Activated naive CD4-positive, alpha-beta T cell treated with anti-CD3 and anti-CD28 coated beads, Interleukin-2, amount 50 U/mL, for 72 hours (primary cell): ENCODE measurements around the gene KCNJ14. TPM values are rescaled to one million over a fixed set of nuclear protein-coding genes. Genes with fewer than 3 reads are reported as not detected.

Experiments used
- ATAC-seq, 2 donors: fragments of 150-1000 bp; cut with Tn5 transposase; 2 replicates each; pipeline ENCODE4 v1.10.0; 2021; ENCODE audit warnings: mild to moderate bottlenecking in 2 of 2, moderate library complexity in 2 of 2
- DNase-seq, 2 donors: peaks; one replicate each; pipeline ENCODE4 v3.0.0; 2021 to 2022; ENCODE audit warnings: low spot score in 2 of 2
- H3K27ac Mint-ChIP-seq, 2 donors: one replicate each; pipeline ENCODE4 v1.8.0; 2022; ENCODE audit warnings: mild to moderate bottlenecking in 2 of 2, mixed read lengths in 2 of 2
- H3K36me3 Mint-ChIP-seq, 2 donors: one replicate each; pipeline ENCODE4 v1.8.0; 2022; ENCODE audit warnings: mixed read lengths in 2 of 2
- H3K9me3 Mint-ChIP-seq, 2 donors: one replicate each; pipeline ENCODE4 v1.8.0; 2022; ENCODE audit warnings: mixed read lengths in 2 of 2
- total RNA-seq, 2 donors: library from RNA; stranded (reverse); gene quantifications; one replicate each; pipeline ENCODE4 v1.2.3, GENCODE V29; 2022

The KCNJ14 gene
- total RNA-seq, 2 donors from 2014 or later = 2.1 to 2.3 TPM

GRCh38 chr19:48506138-48506733 is 50.9 kb downstream of the KCNJ14 start:
- H3K27ac Mint-ChIP-seq = no peak overlapping the region
- DNase-seq (no peak), ATAC-seq (peak in 1 of 2 donors; percentile 19)
- no peaks in the 10 kb centered on the region for H3K36me3 Mint-ChIP-seq
- H3K9me3 Mint-ChIP-seq = no peaks in the 10 kb centered on the region

GRCh38 chr19:48507911-48508439 is 52.6 kb downstream of the KCNJ14 start:
- no peak for ATAC-seq
- H3K9me3 Mint-ChIP-seq = no peaks in the 10 kb centered on the region
- no peak for DNase-seq
- H3K27ac Mint-ChIP-seq = no peak overlapping the region
- no peaks in the 10 kb centered on the region for H3K36me3 Mint-ChIP-seq

GRCh38 chr19:48508729-48509411 is 53.5 kb downstream of the KCNJ14 start:
- Mint-ChIP-seq H3K9me3 (no peaks in the 10 kb centered on the region), H3K36me3 (no peaks in the 10 kb centered on the region), H3K27ac (no peak overlapping the region)
- DNase-seq = no peak
- ATAC-seq = no peak

- Mint-ChIP-seq H3K36me3 (no peaks in the 10 kb centered on the region), H3K27ac (no peak overlapping the region), H3K9me3 (no peaks in the 10 kb centered on the region)
- DNase-seq (no peak), ATAC-seq (no peak)
These were observed 54.3 kb downstream of the KCNJ14 start for GRCh38 chr19:48509467-48510194.

GRCh38 chr19:48510421-48511268 is 55.3 kb downstream of the KCNJ14 start:
- peak; percentile 66 to 75 for ATAC-seq
- peak overlapping the region in 1 of 2 donors; percentile 49 for H3K27ac Mint-ChIP-seq
- no peaks in the 10 kb centered on the region for H3K36me3 Mint-ChIP-seq
- peak; percentile 77 to 81 for DNase-seq
- H3K9me3 Mint-ChIP-seq = no peaks in the 10 kb centered on the region

- Mint-ChIP-seq H3K9me3 (no peaks in the 10 kb centered on the region), H3K27ac (peak overlapping the region in 1 of 2 donors; percentile 49), H3K36me3 (no peaks in the 10 kb centered on the region)
- ATAC-seq (peak; percentile 16 to 22), DNase-seq (peak; percentile 39 to 57)
These were observed 56.0 kb downstream of the KCNJ14 start for GRCh38 chr19:48511321-48511731.

- ATAC-seq (peak; percentile 38 to 66), DNase-seq (peak in 1 of 2 donors; percentile 68)
- no peaks in the 10 kb centered on the region for H3K36me3 Mint-ChIP-seq
- no peaks in the 10 kb centered on the region for H3K9me3 Mint-ChIP-seq
- peak within 1 kb of the TSS in 1 of 2 donors; percentile 49 for H3K27ac Mint-ChIP-seq
These were observed 56.6 kb downstream of the KCNJ14 start, which contains the start of gene LMTK3 for GRCh38 chr19:48511800-48512503. TSS of gene LMTK3 (minus strand) at chr19:48511835. CDS start at chr19:48511576, 259 bp downstream.

- ATAC-seq (no peak), DNase-seq (no peak)
- Mint-ChIP-seq H3K27ac (no peak overlapping the region), H3K36me3 (no peaks in the 10 kb centered on the region), H3K9me3 (no peaks in the 10 kb centered on the region)
These were observed 57.3 kb downstream of the KCNJ14 start for GRCh38 chr19:48512504-48513288.

- ATAC-seq = peak; percentile 65 to 78
- peak overlapping the region in 1 of 2 donors; percentile 66 for H3K27ac Mint-ChIP-seq
- H3K36me3 Mint-ChIP-seq = no peaks in the 10 kb centered on the region
- peak; percentile 60 to 71 for DNase-seq
- no peaks in the 10 kb centered on the region for H3K9me3 Mint-ChIP-seq
These were observed 58.1 kb downstream of the KCNJ14 start for GRCh38 chr19:48513289-48514122.

GRCh38 chr19:48514123-48514458 is 58.7 kb downstream of the KCNJ14 start:
- no peaks in the 10 kb centered on the region for H3K36me3 Mint-ChIP-seq
- peak overlapping the region in 1 of 2 donors; percentile 66 for H3K27ac Mint-ChIP-seq
- DNase-seq = no peak
- no peak for ATAC-seq
- H3K9me3 Mint-ChIP-seq = no peaks in the 10 kb centered on the region

GRCh38 chr19:48516536-48516935 is 61.2 kb downstream of the KCNJ14 start:
- ATAC-seq = no peak
- H3K27ac Mint-ChIP-seq = no peak overlapping the region
- H3K36me3 Mint-ChIP-seq = no peaks in the 10 kb centered on the region
- no peaks in the 10 kb centered on the region for H3K9me3 Mint-ChIP-seq
- no peak for DNase-seq
